Right ventricle myocardium inferior (tissue), 1 donor: ENCODE measurements around the gene EIF4G3. TPM values are rescaled to one million over a fixed set of nuclear protein-coding genes. Genes with fewer than 3 reads are reported as not detected.
A peak's percentile ranks its signal among the peaks of the same experiment; 100 is the strongest.

Experiments
- ATAC-seq: fragments of 200-7000 bp; cut with Tn5 transposase; one replicate; pipeline ENCODE4 v1.9.1; 2020; ENCODE audit warnings: mild to moderate bottlenecking, moderate library complexity
- DNase-seq: peaks from one replicate; pipeline ENCODE4 v3.0.0; 2021; ENCODE audit errors: missing footprints
- intact Hi-C: fragments of 100-400 bp; cut with DNase I; formaldehyde crosslinking; loops from one replicate; pipeline ENCODE4 v1.11.0; 2022
- total RNA-seq: library from RNA; stranded (reverse); fragmentation: NEBNext Ultra II Directional; extraction: Animal tissue kit (Norgen Biotek cat#: 25700); gene quantifications from one replicate; pipeline ENCODE4 v1.2.1, GENCODE V29; 2021
- donor health status: DM: no; HTN: yes; CAD: no; lungs with severe emphysema.

EIF4G3 gene
- total RNA-seq, 1 donor from 2014 or later = 25.6 TPM

DNA sequence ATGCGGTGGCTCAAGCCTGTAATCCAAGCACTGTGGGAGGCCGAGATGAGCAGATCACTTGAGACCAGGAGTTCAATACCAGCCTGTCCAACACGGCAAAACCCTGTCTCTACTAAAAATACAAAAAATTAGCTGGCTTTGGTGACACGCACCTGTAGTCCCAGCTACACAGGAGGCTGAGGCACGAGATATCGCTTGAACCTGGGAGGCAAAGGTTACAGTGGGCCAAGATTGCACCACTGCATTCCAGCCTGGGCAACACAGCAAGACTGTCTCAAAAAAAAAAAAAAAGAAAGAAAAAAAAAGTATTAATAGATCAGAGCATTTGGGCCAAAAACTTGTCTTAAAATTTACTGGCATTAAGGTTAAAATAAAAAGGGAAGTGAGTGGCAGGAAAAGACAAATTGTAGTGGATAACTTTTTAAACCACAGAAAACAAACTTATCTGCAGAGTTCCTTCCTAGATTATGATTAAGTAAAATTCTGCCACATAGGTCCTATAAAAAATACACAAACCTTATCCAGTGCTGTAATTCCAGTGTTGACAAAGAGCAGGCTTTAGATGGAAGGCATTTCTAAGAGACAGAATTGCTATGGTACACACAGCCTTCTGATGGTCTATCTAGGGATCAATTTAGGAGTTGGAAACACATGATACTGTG, 53.3 kb downstream of the EIF4G3 start:
- intact Hi-C loops = no loop called here
- DNase-seq (no peak), ATAC-seq (no peak)

DNA sequence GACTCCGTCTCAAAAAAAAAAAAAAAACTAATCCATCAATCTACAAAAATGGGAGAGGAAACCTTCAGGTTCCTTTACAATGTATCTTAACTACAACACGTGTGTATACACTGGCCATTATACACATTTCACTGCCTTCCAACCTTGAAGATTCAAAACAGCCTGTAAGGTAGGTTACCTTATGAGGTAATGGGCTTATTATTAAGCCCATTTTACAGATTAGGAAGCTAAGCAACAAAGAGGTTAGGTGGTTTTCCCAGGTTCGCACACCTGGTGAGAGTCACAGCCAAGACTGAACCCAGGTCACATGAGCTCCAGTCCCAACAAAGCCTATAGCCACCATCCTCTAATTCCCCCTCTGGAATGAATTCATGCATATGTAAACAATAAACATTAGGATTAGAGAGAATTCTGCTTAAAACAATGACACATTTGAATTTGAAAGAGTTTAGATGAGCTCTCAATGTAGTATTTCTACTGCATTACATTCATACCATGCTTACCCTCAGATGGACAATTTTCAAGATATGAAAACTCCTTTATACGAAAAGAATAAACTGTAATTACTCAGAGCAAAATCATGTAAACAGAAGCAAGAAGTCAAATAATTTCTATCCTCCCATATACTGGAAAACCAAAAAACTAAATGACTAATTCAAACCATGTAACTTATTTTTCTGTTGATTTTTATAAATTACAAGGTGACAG, 54.8 kb downstream of the EIF4G3 start:
- intact Hi-C loops = no loop called here
- DNase-seq = no peak

DNA sequence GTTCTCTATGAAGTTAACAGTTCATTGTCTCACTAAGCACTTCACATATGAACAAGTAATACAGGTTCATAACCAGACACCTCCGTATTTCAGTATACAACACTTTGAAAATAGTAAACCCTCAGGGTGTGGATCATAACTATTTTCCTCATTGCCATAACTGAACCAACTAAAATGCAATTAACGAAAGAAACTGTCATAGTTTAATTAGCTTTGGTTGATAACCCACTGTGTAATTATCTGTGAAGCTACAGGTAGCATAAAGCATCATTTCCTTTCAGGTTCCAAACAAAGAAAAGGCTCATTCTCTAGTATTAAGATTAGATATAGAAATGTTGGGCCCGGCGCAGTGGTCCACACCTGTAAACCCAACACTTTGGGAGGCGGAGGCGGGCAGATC, 58.5 kb downstream of the EIF4G3 start:
- no peak for DNase-seq
- intact Hi-C loops = loop anchor here (10.0 kb wide), 1 partner anchor 103 kb away; no protein-coding TSS in a partner anchor
- ATAC-seq = no peak

More for the DNA sequence above, 54.8 kb downstream of the EIF4G3 start:
- no peak for ATAC-seq

DNA sequence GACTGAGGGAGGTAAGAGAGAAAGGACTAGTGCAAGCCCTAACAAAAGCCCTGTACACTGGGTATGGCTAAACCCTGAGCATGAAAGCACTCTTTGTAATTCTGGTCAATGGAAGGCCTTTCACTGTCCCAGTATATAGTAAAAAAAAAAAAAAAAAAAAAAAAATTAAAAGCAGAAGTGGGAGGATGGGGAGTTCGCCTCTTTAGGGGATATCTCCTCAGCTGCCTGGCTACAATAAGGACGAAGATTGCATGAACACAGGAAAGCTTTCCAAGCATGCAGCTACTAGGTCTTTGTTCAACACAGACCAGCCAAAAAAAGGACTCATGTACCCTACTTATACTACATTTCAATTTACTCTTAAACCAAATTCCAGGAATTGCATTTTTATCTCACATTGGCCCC, 59.1 kb downstream of the EIF4G3 start:
- intact Hi-C loops = loop anchor here (10.0 kb wide), 1 partner anchor 103 kb away; no protein-coding TSS in a partner anchor
- ATAC-seq (peak; percentile 81), DNase-seq (no peak)

DNA sequence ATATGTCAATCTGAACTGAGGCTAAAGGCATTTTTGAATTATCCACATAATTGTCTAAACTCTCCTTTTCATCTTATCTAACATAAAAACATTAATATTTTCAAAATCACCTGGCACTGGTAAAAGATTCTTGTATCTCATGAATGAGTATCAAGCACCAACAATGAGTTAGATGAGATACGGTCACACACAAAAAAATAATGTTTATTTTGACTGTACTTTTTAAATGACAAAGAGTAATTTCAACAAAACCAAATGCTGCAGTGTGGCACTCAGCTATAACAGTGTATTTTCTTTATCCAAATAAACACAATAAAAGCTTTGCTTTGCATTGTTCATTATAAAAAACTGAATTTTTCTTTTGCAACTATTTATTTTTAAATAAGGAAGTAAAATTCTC, 59.5 kb downstream of the EIF4G3 start:
- ATAC-seq = no peak
- DNase-seq = no peak
- intact Hi-C loops = loop anchor here (10.0 kb wide), 1 partner anchor 102 kb away; no protein-coding TSS in a partner anchor

DNA sequence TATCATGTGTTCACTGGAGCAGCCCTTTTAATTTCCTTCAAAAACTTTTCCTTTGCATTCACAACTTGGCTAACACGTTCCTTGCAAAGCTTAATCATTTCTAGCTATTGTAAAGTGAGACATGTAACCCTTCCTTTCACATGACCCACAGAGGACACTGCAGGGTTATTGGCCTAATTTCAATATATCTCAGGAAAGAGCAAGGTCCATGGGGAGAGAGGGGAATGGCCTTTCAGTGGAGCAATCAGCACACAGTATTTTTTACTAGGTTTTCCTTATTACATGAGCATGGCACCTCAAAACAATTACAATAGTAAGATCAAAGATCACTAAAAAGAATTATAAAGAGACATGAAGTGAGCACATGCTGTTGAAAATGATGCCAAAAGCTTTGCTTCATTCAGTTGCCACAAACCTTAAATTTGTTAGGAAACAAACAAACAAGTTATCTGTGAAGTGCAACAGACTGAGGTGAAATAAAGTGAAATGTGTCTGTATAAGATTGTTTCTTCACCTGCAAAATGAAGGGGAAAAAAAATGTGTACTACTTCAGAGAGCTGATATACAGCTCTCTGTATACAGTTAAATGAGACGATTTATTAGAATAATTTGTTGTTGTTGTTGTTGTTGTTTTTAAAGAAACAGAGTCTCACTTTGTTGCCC, 61.5 kb downstream of the EIF4G3 start:
- intact Hi-C loops = loop anchor here (10.0 kb wide), 1 partner anchor 100 kb away; no protein-coding TSS in a partner anchor
- DNase-seq (no peak), ATAC-seq (no peak)

DNA sequence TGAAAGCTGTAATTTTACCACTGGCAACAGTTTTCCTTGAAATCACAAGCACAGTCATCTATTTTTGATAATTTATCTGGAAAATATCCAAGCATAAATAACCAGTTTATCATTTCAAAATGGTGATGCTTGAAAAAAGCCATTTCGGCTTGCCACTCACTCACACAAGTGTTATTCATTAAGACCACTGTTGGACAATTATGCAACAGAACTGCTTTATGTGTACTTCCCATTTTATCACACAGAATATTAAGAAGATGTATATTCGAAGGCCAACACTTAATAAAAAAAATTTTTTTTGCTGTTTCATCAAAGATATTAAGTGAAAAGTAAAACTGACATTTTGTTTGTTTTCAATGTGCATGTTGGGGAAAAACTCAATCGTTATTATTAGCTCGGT, 62.3 kb downstream of the EIF4G3 start:
- ATAC-seq (no peak), DNase-seq (no peak)
- intact Hi-C loops = loop anchor here (10.0 kb wide), 1 partner anchor 100 kb away; no protein-coding TSS in a partner anchor

DNA sequence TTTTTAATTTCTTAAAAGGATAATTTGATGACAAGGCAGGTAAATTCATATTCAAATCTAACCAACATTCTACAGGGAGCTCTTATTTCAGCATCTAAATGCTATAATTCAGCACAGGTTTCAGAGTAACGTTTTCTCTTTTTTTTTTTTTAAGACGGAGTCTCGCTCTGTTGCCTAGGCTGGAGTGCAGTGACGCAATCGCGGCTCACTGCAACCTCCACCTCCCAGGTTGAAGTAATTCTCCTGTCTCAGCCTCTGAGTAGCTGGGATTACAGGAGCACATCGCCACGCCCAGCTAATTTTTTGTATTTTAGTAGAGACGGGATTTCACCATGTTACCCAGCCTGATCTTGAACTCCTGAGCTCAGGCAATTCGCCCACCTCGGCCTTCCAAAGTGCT, 66.5 kb downstream of the EIF4G3 start:
- DNase-seq = no peak
- intact Hi-C loops = loop anchor here (10.0 kb wide), 1 partner anchor 95 kb away; no protein-coding TSS in a partner anchor

DNA sequence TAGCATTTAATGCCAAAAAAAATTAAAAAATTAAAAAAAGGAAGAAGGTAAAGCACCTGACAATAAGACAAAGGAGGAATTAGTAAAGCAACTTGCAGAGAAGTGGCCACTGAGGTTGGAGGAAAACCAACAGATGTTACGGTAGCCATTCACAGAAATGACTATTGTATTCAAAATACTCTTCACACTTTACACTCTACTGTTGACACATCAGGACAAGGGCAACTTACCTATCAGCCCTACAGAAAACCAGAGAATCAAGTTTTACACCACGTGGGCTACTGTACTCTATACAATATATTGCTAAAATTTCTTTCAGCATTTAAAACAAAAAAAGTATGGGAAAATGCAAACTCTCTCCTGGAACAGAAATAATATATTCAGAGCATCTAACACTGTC, 70.0 kb downstream of the EIF4G3 start:
- intact Hi-C loops = no loop called here

More for the DNA sequence above, 66.5 kb downstream of the EIF4G3 start:
- ATAC-seq = no peak

DNA sequence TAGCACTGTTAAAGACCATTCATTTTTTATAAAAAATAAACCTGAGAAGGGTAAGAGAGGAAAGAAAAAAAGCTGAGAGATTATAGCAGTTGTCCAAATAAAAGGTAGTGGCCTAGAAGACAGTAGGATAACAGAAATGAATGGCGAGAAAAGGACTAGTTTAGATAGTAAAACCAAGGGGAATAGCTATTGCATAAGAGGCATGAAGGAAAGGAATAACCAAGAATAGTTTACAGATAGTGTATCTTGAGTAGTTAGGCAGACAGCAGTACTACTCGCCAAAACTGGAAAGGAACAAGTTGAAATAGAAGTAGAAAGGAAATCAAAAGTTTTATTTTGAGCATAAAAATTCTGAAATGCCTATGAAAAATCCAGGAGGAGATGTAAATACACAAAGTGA, 70.5 kb downstream of the EIF4G3 start:
- no peak for DNase-seq
- peak; percentile 44 for ATAC-seq
- intact Hi-C loops = no loop called here

More for the DNA sequence above, 70.0 kb downstream of the EIF4G3 start:
- no peak for ATAC-seq
- no peak for DNase-seq

DNA sequence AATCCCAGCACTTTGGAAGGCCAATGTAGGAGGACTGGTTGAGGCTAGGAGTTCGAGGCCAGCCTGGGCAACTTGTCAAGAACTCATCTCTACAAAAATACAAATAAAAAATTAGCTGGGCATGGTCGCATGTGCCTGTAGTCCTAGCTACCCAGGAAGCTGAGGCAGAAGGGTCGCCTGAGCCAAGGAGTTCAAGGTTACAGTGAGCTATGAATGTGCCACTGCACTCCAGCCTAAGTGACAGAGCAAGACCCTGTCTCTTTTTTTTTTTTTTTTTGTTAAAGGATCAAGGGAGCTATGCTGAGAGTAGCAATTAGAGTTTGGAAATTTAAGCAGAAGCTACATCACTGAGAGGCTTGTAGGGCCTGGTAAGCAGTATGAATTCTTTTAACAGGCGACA, 70.9 kb downstream of the EIF4G3 start:
- ATAC-seq (no peak), DNase-seq (no peak)
- intact Hi-C loops = no loop called here

DNA sequence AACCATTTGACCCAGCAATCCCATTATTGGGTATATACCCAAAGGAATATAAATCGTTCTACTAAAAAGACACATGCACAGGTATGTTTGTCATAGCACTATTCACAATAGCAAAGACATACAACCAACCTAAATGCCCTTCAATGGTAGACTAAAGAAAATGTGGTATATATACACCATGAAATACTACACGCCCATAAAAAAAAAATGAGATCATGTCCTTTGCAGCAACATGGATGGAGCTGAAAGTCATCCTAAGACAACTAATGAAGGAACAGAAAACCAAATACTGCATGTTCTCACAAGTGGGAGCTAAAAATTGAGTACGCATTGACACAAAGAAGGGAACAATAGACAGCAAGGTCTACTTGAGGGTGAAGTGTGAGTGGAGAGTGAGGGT, 72.0 kb downstream of the EIF4G3 start:
- DNase-seq (no peak), ATAC-seq (no peak)
- intact Hi-C loops = no loop called here

DNA sequence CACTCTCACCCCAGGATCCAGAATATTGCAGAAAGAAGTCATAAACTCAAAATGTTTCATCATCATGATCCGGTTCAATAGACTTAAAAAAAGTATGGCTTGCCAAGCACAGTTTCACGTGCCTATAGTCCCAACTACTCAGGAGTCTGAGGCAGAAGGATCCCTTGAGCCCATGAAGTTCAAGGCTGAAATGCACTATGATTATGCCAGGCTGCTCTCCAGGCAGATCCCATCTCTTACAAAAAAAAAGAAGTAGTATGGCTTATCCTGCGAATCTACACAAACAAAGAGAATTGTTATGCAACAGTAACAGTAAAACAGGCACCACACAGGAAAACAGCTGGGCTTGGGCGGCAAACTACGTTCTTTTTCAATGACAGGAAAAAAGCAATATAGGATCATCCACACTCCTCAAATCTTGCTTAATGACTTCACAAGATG, 76.2 kb downstream of the EIF4G3 start:
- ATAC-seq = peak; percentile 60
- DNase-seq = no peak
- intact Hi-C loops = no loop called here

DNA sequence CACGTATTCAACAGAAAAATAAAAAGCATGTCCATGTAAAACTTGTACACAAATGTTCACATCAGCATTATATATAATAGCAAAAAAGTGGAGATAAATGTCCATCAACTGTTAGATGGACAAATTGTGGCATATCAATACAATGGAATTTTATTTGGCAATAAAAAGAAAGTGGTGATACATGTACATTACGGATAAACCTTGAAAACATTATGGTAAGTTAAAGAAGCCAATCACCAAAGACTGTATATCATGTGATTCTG, 76.9 kb downstream of the EIF4G3 start:
- intact Hi-C loops = no loop called here
- DNase-seq (no peak), ATAC-seq (no peak)

DNA sequence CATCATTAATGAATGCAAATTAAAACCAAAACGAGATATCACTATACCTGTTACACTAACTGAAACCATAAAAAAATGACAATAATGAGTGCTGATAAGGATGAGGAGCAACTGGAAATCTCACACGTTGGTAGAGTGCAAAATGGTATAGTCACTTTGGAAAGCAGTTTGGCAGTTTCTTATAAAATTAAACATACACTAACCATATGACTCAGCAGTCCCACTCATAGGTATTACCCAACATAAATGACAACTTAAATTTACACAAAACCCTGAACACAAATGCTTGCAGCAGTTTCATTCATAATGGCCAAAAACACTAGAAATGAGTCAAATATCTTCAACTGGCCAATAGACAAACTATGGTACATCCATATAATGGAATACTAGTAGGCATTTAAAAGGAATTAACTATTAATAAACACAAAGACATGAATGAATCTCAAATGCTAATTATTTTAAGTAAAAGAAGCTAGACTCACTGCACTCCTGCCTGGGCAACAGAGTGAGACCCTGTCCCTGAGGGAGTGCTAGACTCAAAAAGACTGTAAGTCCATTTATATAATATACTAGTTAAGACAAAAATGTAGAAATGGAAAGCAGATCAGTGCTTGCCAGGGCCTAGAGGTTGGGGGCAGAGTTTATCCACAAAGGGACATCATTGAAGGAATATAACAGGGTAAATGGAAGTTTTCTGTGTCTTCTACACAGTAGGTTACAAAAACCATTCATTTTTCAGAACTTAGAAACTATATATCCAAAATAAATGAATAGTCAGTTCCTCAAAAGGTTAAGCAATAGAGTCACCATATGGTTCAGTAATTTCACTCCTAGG, 77.4 kb downstream of the EIF4G3 start:
- DNase-seq (no peak), ATAC-seq (no peak)
- intact Hi-C loops = no loop called here

DNA sequence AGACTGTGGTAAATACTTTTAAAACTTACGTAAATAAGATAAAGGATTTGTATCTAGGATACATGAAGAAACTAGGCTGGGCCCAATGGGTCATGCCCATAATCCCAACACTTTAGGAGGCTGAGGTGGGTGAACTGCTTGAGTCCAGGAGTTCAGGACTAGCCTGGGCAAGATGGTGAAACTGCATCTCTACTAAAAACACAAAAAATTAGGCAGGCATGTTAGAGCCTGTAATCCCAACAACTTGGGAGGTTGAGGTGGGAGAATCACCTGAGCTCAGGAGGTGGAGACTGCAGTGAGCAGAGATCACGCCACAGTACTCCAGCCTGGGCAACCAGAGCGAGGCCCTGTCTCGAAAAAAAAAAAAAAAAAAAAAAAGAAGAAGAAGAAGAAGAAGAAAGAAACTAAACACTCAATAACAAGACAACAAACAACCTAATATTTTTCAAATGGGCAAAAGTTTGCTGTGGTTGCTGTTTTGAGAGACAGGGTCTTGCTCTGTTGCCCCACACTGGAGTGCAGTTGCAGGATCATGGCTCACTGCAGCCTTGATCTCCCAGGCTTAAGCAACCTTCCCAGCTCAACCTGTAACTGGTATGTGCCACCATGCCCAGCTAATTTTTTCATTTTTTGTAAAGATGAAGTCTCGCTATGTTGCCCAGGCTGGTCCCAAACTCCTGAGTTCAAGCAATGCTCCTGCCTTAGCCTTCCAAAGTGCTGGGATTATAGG, 78.3 kb downstream of the EIF4G3 start:
- intact Hi-C loops = no loop called here
- ATAC-seq (no peak), DNase-seq (no peak)

DNA sequence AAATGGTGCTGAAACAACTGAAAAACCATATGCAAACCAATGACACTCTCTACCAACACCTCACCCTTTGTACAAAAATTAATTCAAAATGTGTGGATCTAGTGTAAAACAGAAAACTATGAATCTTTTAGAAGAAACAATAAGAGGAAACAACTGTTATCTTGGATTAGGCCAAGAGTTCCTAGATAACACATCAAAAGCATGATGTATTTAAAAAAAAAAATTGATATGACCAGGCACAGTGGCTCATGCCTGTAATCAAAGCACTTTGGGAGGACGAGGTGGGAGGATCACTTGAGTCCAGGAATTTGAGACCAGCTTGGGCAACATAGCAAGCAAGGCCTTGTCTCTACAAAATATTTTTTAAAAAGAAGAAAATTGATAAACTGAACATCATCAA, 79.0 kb downstream of the EIF4G3 start:
- DNase-seq (no peak), ATAC-seq (no peak)
- intact Hi-C loops = no loop called here

DNA sequence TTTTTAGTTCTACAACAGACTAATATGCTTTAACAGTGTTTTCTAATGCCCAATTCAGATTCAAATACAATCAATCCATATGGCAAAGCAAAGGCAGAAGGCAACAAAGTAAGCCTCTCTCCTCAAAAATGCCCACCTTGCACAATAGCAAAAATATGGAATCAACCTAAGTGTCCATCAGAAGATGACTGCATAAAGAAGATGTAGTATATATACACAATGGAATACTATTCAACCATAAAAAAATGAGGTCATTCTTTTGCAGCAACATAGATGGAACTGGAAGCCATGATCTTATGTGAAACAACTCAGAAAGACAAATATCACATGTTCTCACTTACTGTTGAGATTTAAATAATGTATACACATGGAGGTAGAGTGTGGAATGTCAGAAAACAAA, 80.7 kb downstream of the EIF4G3 start:
- DNase-seq = no peak
- intact Hi-C loops = no loop called here
- no peak for ATAC-seq
